Mucosa of stomach (tissue), 1 donor: Measurements from ENCODE around the gene CRIP2.

ENCODE experiments used
- H3K27me3 ChIP-seq: one replicate; pipeline ENCODE4 v1.7.0; 2013; ENCODE audit warnings: mild to moderate bottlenecking, low read length; ENCODE audit not compliant: control insufficient read depth, insufficient read depth
- H3K36me3 ChIP-seq: one replicate; pipeline ENCODE4 v1.7.0; 2013; ENCODE audit warnings: low read length; ENCODE audit not compliant: control insufficient read depth, insufficient read depth
- H3K4me1 ChIP-seq: one replicate; pipeline ENCODE4 v1.7.0; 2013; ENCODE audit warnings: mild to moderate bottlenecking, low read length; ENCODE audit not compliant: control insufficient read depth, insufficient read depth
- H3K4me3 ChIP-seq: one replicate; pipeline ENCODE4 v1.7.0; 2013; ENCODE audit warnings: low read length
- H3K9ac ChIP-seq: one replicate; pipeline ENCODE4 v1.7.0; 2013; ENCODE audit warnings: mild to moderate bottlenecking, low read length, moderate library complexity
- H3K9me3 ChIP-seq: one replicate; pipeline ENCODE4 v1.7.0; 2013; ENCODE audit warnings: mild to moderate bottlenecking, low read length, moderate library complexity; ENCODE audit not compliant: control insufficient read depth
- donor health status: Pancreatic carcinoma.

Gene CRIP2

DNA sequence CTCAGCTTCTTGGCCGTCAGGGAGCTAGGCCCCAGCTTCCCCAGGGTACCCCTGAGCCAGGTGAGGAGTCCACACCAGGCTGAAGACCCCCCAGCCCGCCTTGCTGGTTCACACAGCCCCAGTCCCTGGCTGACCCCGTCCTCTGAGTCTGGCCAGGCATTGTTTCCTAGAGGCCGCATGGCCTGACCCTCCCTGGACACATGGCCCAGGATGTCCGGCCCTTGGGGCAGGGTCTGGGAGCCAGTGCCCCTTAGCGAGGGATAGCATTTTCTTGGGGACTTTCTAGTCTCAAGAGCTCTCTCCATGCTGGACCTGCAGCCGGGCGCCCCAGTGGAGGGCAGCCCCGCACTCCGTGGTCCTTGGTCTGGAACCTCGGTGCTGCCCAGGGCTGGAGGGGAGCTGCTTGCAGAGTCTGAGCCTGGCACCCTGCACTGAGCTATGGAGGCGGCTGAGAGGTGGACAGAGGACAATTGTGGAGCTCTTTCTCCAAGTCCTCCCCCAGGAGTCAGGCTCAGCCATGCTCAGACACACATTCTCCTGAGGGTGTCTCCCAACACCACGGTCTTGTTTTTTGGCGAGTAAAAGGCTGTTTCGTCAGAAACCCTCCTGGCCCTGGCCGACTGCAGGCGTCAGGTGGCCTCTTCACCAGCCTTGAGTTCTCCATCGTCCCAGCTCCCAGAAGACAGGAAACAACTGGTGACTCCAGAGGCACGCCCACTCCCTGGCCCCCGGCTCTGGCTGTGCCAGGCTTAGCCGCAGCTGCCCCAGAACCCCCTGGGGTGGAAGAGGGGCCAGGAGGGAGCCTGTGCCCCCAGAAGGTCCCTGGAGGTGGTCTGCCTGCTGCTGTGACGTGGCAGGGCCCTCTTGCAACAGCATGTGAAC lies 17.6 kb upstream of the CRIP2 start:
- no peaks in the 10 kb centered on the region for H3K9me3 ChIP-seq
- H3K4me3 ChIP-seq, result no peak overlapping the region
- no peaks in the 10 kb centered on the region for H3K4me1 ChIP-seq
- H3K36me3 ChIP-seq, result no peaks in the 10 kb centered on the region
- no peak overlapping the region for H3K9ac ChIP-seq
- no peaks in the 10 kb centered on the region for H3K27me3 ChIP-seq

DNA sequence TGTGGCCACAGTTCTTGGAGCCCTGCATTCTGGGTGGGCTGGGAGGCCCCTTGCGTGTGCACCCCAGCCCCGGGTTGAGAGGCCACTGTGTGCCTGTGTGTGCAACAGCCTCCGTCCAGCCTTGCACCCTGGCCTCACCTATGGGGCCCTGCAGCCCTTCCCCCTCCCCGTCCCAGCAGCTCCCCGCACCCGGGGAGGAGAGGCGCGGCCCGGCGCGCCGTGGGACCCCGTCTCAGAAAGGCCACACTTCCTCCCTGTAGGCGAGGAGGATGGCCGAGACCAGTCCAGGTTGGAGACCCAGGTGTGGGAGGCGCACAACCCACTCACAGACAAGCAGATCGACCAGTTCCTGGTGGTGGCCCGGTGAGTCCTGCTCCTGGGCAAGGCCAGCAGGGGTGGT lies 16.6 kb upstream of the CRIP2 start:
- no peaks in the 10 kb centered on the region for H3K36me3 ChIP-seq
- no peak overlapping the region for H3K4me3 ChIP-seq
- H3K9me3 ChIP-seq, result no peaks in the 10 kb centered on the region
- H3K4me1 ChIP-seq, result no peaks in the 10 kb centered on the region
- H3K27me3 ChIP-seq, result no peaks in the 10 kb centered on the region
- no peak overlapping the region for H3K9ac ChIP-seq

DNA sequence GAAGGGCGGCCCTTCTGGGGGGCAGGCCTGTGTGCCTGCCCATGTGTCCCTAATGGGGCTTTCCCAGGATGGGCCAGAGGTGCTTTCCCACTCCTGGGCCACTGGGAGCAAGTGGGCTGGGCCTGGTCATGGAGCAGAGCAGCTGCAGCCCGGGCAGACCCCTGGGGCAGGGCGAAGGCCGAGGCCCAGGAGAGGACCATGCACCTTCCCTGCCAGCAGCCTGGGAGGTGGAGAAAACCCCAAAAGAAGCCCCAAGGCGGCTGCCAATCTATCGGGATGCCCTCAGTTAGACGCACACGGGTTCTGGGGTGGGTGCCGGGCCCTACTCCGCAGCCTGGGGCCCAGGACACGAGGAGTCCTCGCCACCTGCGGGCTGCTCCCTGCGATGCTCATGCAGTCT lies 16.1 kb upstream of the CRIP2 start:
- no peaks in the 10 kb centered on the region for H3K36me3 ChIP-seq
- no peak overlapping the region for H3K4me3 ChIP-seq

GRCh38 chr14:105460116-105460515 lies 14.5 kb upstream of the CRIP2 start:
- Histone ChIP-seq H3K4me1 (no peaks in the 10 kb centered on the region), H3K9ac (no peak overlapping the region), H3K27me3 (no peaks in the 10 kb centered on the region), H3K36me3 (no peaks in the 10 kb centered on the region), H3K9me3 (no peaks in the 10 kb centered on the region), H3K4me3 (no peak overlapping the region)

More for the DNA sequence above, 16.1 kb upstream of the CRIP2 start:
- H3K9ac ChIP-seq, result no peak overlapping the region
- no peaks in the 10 kb centered on the region for H3K9me3 ChIP-seq
- H3K4me1 ChIP-seq, result no peaks in the 10 kb centered on the region
- no peaks in the 10 kb centered on the region for H3K27me3 ChIP-seq

- no peaks in the 10 kb centered on the region for H3K27me3 ChIP-seq
- no peaks in the 10 kb centered on the region for H3K9me3 ChIP-seq
- H3K36me3 ChIP-seq, result no peaks in the 10 kb centered on the region
- no peak overlapping the region for H3K4me3 ChIP-seq
- H3K4me1 ChIP-seq, result no peaks in the 10 kb centered on the region
- no peak overlapping the region for H3K9ac ChIP-seq
Observed at GRCh38 chr14:105460616-105461015, 14.0 kb upstream of the CRIP2 start.

DNA sequence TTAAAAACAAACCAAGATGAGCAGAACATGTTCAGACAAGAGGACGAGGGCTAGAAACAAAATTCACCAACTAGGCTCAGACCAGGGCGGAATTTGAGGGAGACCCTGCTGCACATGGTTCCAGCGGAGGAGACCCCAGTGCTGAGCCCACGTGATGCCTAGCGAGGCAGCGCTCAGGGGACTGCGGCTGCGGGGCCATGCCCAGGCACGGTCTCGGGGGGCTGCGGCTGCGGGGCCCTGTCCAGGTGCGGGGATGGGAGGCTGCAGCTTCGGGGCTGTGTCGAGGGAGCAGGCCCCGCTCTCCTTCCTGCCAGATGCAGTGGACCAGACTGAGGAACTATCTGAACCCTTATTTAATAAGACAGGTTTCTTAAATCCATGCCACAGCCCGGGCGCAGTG lies 12.7 kb upstream of the CRIP2 start:
- Histone ChIP-seq H3K9me3 (no peaks in the 10 kb centered on the region), H3K27me3 (no peaks in the 10 kb centered on the region), H3K4me3 (no peak overlapping the region), H3K36me3 (no peaks in the 10 kb centered on the region), H3K4me1 (no peaks in the 10 kb centered on the region), H3K9ac (no peak overlapping the region)

GRCh38 chr14:105464501-105464900 lies 10.1 kb upstream of the CRIP2 start:
- Histone ChIP-seq H3K4me1 (peaks cover 10% of the 10 kb centered on the region), H3K27me3 (no peaks in the 10 kb centered on the region), H3K9me3 (no peaks in the 10 kb centered on the region)

GRCh38 chr14:105465209-105466031 lies 9.2 kb upstream of the CRIP2 start:
- Histone ChIP-seq H3K9ac (no peak overlapping the region), H3K9me3 (no peaks in the 10 kb centered on the region), H3K27me3 (no peaks in the 10 kb centered on the region), H3K4me1 (peaks cover 13% of the 10 kb centered on the region), H3K4me3 (no peak overlapping the region), H3K36me3 (no peaks in the 10 kb centered on the region)

More at GRCh38 chr14:105464501-105464900, 10.1 kb upstream of the CRIP2 start:
- Histone ChIP-seq H3K36me3 (no peaks in the 10 kb centered on the region), H3K4me3 (no peak overlapping the region), H3K9ac (no peak overlapping the region)

GRCh38 chr14:105466531-105467248 lies 7.9 kb upstream of the CRIP2 start:
- Histone ChIP-seq H3K27me3 (no peaks in the 10 kb centered on the region), H3K9me3 (no peaks in the 10 kb centered on the region), H3K36me3 (no peaks in the 10 kb centered on the region), H3K4me1 (peaks cover 14% of the 10 kb centered on the region), H3K9ac (no peak overlapping the region), H3K4me3 (no peak overlapping the region)

GRCh38 chr14:105467249-105467941 lies 7.2 kb upstream of the CRIP2 start:
- H3K9ac ChIP-seq, result no peak overlapping the region
- H3K9me3 ChIP-seq, result no peaks in the 10 kb centered on the region
- no peaks in the 10 kb centered on the region for H3K36me3 ChIP-seq
- H3K4me3 ChIP-seq, result no peak overlapping the region
- H3K4me1 ChIP-seq, result peaks cover 21% of the 10 kb centered on the region
- no peaks in the 10 kb centered on the region for H3K27me3 ChIP-seq

DNA sequence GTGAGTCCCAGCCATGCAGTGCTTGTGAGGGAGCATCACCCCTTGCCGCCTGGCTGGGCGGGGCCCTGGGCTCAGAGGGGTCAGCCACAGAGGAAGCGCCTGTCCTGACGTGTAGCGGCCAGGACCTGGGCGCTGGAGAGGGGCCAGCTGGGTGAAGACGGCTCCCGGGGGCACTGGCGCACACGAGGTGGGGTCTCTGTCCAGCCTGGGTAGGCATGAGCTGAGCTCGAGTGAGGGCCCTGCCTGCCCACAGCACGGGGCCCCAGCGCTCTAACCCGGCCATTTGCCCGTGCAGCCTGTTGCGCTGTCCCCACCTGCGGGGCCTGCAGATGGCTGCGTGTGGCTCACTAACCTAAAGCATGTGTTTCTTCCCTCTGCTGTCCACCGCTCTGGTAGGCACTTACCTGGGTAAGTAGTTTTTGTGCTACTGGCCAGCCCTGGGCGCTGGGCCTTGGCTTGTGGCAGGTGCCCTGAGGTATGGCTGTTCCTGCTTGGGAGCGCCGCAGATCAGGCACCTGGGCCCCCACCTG lies 6.6 kb upstream of the CRIP2 start:
- Histone ChIP-seq H3K4me3 (no peak overlapping the region), H3K36me3 (no peaks in the 10 kb centered on the region), H3K27me3 (no peaks in the 10 kb centered on the region), H3K9ac (no peak overlapping the region), H3K9me3 (no peaks in the 10 kb centered on the region), H3K4me1 (peaks cover 27% of the 10 kb centered on the region)
